ENCODE results near the gene IMPA2. TPM values are rescaled to one million over a fixed set of nuclear protein-coding genes. Genes with fewer than 3 reads are reported as not detected.
A peak's percentile ranks its signal among the peaks of the same experiment; 100 is the strongest.

IMPA2 gene
- total and polyA plus RNA-seq, 2 of the 13 experiments (the other 11 are each of a cell fraction or from before 2014, with no cell fraction given): 37.8 to 71.8 TPM

GRCh38 chr18:12027046-12027445, 45.7 kb downstream of the IMPA2 start:
- peak; percentile 40; the same call in 2 of the 3 replicates for ATAC-seq
- no peak overlapping the region for H3K4me3 ChIP-seq (replicated peaks in 1 of 3; ENCODE audit: insufficient read depth in 1 of 3, low read depth in 2 of 3, low read length in 3 of 3)
- BruUV-seq (replicated peaks): no TSS peak
- no peaks in the 10 kb centered on the region for H4K20me1 ChIP-seq (ENCODE audit: insufficient read depth, low read length)
- no peak for DNase-seq (ENCODE audit: low spot score)
- H3K9me3 ChIP-seq (ENCODE audit: low read length): no peaks in the 10 kb centered on the region
- ChIA-PET POLR2A (interaction anchor here (0.7 to 0.8 kb wide), 2 partner anchors 19 to 45 kb away, joined by 3 read pairs; no protein-coding TSS in a partner anchor), CTCF (ENCODE audit: low intra/inter-chr PET ratio, low total read pairs) (no interaction called here)
- intact Hi-C loops (cut with micrococcal nuclease; ENCODE audit: unreplicated experiment) (no loop called here), in situ Hi-C loops (cut with HindIII; ENCODE audit: extremely low pct_ligation_motif_present, low pct_unique_long_range_greater_than_20kb) (no loop called here)
- no peaks in the 10 kb centered on the region for H3K79me2 ChIP-seq (ENCODE audit: insufficient read depth, low read length)
- H3K36me3 ChIP-seq (replicated peaks in 1 of 2; ENCODE audit: control insufficient read depth in 1 of 2, insufficient read depth in 2 of 2, low read length in 2 of 2): peaks cover 5 to 35% of the 10 kb centered on the region in 2 experiments; a peak in 4 of 5 replicates
- H3K4me1 ChIP-seq (ENCODE audit: insufficient read depth, low read length): peaks cover 15% of the 10 kb centered on the region
- FAIRE-seq: no peak
- H3K9ac ChIP-seq (ENCODE audit: insufficient read depth, low read depth, low read length): no peak overlapping the region
- H3K27me3 ChIP-seq (ENCODE audit: control insufficient read depth in 1 of 2, insufficient read depth in 2 of 2, low read length in 2 of 2): no peaks in the 10 kb centered on the region; a peak in 1 of 5 replicates
- H3K27ac ChIP-seq (ENCODE audit: extremely low read length, insufficient read depth, low read length): no peak overlapping the region
- H3K4me2 ChIP-seq (ENCODE audit: low read depth, low read length): no peak overlapping the region
- WGBS (ENCODE audit: low lambda C conversion rate): 73% methylated on average over 5 of the region's 9 CpGs
- H2AFZ ChIP-seq (ENCODE audit: low read length): no peak overlapping the region
- no peak for TF ChIP-seq TRIM24 (CRISPR knock-in tag; IDR thresholded peaks at IDR 0.05)
- TF ChIP-seq TBX3 (IDR thresholded peaks at IDR 0.05; ENCODE audit: borderline replicate concordance): no peak
- no peak for TF ChIP-seq MED1 (CRISPR knock-in tag; IDR thresholded peaks at IDR 0.05)
- no peak for TF ChIP-seq ERF (CRISPR knock-in tag; IDR thresholded peaks at IDR 0.05)
- no peak for TF ChIP-seq ZNF652 (CRISPR knock-in tag; IDR thresholded peaks at IDR 0.05; ENCODE audit: borderline replicate concordance, low read depth)
- TF ChIP-seq NBN (conservative IDR thresholded peaks at IDR 0.05): no peak
- TF ChIP-seq KLF11 (CRISPR knock-in tag; IDR thresholded peaks at IDR 0.05): no peak
- peak; percentile 30; the same call in 1 of the 2 replicates for TF ChIP-seq ZNF687 (CRISPR knock-in tag; IDR thresholded peaks at IDR 0.05)
- TF ChIP-seq NCOA5 (CRISPR knock-in tag; IDR thresholded peaks at IDR 0.05): no peak
- TF ChIP-seq NFYC (CRISPR knock-in tag; IDR thresholded peaks at IDR 0.05): no peak
- TF ChIP-seq IKZF4 (CRISPR knock-in tag; IDR thresholded peaks at IDR 0.05; ENCODE audit: borderline replicate concordance, low read depth, not compliant biosample characterization): no peak
- no peak for TF ChIP-seq ZNF282 (IDR thresholded peaks at IDR 0.05; ENCODE audit: partially characterized antibody)
- no peak for TF ChIP-seq ZBTB40 (IDR thresholded peaks at IDR 0.05)
- no peak for TF ChIP-seq ZBTB40 (CRISPR knock-in tag; IDR thresholded peaks at IDR 0.05)

Data from HepG2 (cell line).